ENCODE results near the gene UGDH.

The UGDH gene

DNA sequence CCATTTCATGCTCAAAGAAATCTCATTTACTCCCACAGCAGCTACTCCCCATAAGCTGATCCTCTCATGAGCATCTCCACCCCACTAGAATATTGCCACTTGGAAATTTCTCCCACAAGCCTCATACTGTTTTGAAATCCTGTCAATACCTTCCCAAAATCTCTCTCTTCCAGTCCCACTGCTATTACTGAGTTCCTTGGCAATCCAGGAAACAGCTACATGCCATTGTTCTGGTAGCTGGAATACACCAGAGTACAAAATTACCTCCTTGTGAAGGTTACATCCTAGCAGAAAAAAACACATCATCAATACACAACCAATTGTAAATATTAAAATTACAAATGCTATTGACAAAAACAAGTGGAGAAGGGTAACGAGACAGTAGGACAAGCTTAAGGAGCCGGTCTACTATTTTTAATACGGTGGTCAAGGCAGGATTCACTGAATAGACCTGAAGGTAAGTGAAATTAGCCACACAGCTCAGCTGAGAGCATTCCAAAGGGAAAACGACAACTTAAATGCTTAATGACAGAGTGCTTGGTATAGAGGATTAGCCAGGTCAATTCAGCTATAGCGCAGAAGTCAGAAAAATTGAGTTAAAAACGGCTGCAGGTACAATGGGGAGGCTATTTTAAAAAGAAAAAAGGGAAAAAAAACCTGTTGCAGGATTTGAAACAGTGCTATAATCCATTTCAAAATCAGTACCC is 74.9 kb downstream of the UGDH start:
- no peak for DNase-seq (ENCODE audit: low spot score)

DNA sequence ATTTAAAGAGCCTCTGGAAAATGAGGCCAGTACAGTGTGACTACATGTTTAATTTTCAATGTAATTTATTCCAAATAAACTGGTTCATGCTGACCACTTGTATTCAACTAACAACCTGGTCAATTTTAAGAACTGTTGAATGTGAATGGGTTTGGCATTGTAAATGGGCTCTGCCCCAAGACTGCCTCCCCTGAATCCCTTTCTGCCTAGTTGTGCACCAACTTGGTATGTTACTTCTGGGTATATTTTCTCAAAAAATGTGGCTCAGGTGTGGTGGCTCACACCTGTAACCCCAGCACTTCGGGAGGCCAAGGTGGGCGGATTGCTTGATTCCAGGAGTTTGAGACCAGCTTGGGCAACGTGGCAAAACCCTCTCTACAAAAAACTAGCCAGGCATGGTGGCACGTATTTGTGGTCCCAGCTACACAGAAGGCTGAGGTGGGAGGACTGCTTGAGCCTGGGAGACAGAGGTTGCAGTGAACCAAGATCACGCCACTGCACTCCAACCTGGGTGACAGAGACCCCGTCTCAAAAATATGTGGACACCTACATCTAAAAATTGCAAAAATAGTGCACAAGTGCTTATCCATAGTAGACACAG is 75.7 kb downstream of the UGDH start:
- DNase-seq (ENCODE audit: low spot score), result no peak

- no peak for DNase-seq (ENCODE audit: low spot score)
Observed at GRCh38 chr4:39450618-39451017, 76.6 kb downstream of the UGDH start.

All from NAMALWA (cell line).